ENCODE measurements around the gene WDCP. TPM values are rescaled to one million over a fixed set of nuclear protein-coding genes. Genes with fewer than 3 reads are reported as not detected.

The WDCP gene
- total RNA-seq, 1 donor = 9.3 TPM

DNA sequence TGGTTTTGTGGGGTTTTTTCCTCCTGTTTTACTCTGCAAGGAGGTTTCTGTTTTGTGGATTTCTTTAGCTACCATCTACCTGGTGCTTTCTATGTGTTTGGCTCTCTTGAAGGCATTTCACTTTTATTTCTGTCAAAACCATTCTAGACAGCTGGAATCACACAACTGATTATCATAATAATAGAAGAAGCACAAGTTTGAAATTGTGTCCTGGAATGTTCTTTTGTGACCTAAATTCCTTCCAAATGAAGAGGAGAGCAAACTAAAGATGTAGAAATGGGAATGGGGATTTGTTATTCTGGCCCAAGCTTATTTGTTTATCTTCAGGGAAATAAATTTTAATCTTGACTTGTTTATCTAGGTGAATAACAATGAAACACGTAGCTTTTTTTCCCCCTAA is 54.3 kb downstream of the WDCP start:
- no peak for DNase-seq (ENCODE audit: low read depth)
- TF ChIP-seq, protein P1, sequence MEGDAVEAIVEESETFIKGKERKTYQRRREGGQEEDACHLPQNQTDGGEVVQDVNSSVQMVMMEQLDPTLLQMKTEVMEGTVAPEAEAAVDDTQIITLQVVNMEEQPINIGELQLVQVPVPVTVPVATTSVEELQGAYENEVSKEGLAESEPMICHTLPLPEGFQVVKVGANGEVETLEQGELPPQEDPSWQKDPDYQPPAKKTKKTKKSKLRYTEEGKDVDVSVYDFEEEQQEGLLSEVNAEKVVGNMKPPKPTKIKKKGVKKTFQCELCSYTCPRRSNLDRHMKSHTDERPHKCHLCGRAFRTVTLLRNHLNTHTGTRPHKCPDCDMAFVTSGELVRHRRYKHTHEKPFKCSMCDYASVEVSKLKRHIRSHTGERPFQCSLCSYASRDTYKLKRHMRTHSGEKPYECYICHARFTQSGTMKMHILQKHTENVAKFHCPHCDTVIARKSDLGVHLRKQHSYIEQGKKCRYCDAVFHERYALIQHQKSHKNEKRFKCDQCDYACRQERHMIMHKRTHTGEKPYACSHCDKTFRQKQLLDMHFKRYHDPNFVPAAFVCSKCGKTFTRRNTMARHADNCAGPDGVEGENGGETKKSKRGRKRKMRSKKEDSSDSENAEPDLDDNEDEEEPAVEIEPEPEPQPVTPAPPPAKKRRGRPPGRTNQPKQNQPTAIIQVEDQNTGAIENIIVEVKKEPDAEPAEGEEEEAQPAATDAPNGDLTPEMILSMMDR (IDR thresholded peaks at IDR 0.05; ENCODE audit: insufficient read depth, low read length) = no peak
- H3K4me3 ChIP-seq (ENCODE audit: low read depth, low read length) = no peak overlapping the region

GRCh38 chr2:23988371-23988770 is 58.8 kb downstream of the WDCP start:
- TF ChIP-seq, protein P1 (IDR thresholded peaks at IDR 0.05; ENCODE audit: insufficient read depth, low read length) = no peak
- no peak overlapping the region for H3K4me3 ChIP-seq (ENCODE audit: low read depth, low read length)
- DNase-seq (ENCODE audit: low read depth) = peak; percentile 18

Small RNAs within 50 kb of the gene (small RNA-seq; reads per million reads assigned to genes)
- gene RN7SL610P (not detected), gene RNU6-370P (not detected)

Other genes starting within 250 kb of the WDCP start
- gene ATAD2B, start 120.3 kb downstream of the WDCP start, total RNA-seq (ENCODE audit: low replicate concordance) = 10.6 and 22.4 TPM in 2 replicates
- gene UBXN2A, start 106.9 kb downstream of the WDCP start, total RNA-seq (ENCODE audit: low replicate concordance) = 12.4 and 14.2 TPM in 2 replicates
- gene MFSD2B, start 37.3 kb downstream of the WDCP start, total RNA-seq (ENCODE audit: low replicate concordance) = not detected in 2 replicates
- gene FKBP1B, start 2.4 kb upstream of the WDCP start, total RNA-seq (ENCODE audit: low replicate concordance) = 3.5 and 7.9 TPM in 2 replicates
- 162 and 191 TPM in 2 replicates for gene SF3B6, start 28.9 kb upstream of the WDCP start, total RNA-seq (ENCODE audit: low replicate concordance)
- gene TP53I3, start 37.4 kb upstream of the WDCP start, total RNA-seq (ENCODE audit: low replicate concordance) = 22.3 and 38.7 TPM in 2 replicates
- gene PFN4, start 75.9 kb upstream of the WDCP start, total RNA-seq (ENCODE audit: low replicate concordance) = 0.45 and 1.7 TPM in 2 replicates
- 7.0 and 10.3 TPM in 2 replicates for gene FAM228B, start 76.1 kb upstream of the WDCP start, total RNA-seq (ENCODE audit: low replicate concordance)
- gene FAM228A, start 127.7 kb upstream of the WDCP start, total RNA-seq (ENCODE audit: low replicate concordance) = 0.18 and 1.3 TPM in 2 replicates